ENCODE data around the gene GNAO1.

GRCh38 chr16:56161658-56162057 is 29.6 kb upstream of the GNAO1 start:
- TF ChIP-seq CTCF (IDR thresholded peaks at IDR 0.05) (no peak), POLR2A (IDR thresholded peaks at IDR 0.05) (no peak), EP300 (IDR thresholded peaks at IDR 0.05) (no peak)
